Liver (tissue), 9 donors: ENCODE data around the gene CD180. TPM values are rescaled to one million over a fixed set of nuclear protein-coding genes. Genes with fewer than 3 reads are reported as not detected.

Experiments
- DNase-seq: peaks from one replicate; pipeline ENCODE4 v3.0.0-alpha.2; 2017; ENCODE audit warnings: low spot score
- H3K27ac ChIP-seq, 2 donors: one replicate each; pipeline ENCODE4 v1.7.0; 2013; ENCODE audit warnings: inconsistent platforms in 2 of 2, low read length in 2 of 2, control low read depth in 1 of 2, low read depth in 1 of 2, mild to moderate bottlenecking in 1 of 2
- H3K27me3 ChIP-seq, 4 donors: one replicate each; pipeline versions ENCODE4 v1.6.1 to v1.7.0; 2013; ENCODE audit warnings: low read length in 3 of 4, inconsistent platforms in 1 of 4, mild to moderate bottlenecking in 1 of 4, moderate library complexity in 1 of 4; ENCODE audit not compliant: control insufficient read depth in 4 of 4, insufficient read depth in 4 of 4
- H3K36me3 ChIP-seq, 4 donors: one replicate each; pipeline versions ENCODE4 v1.6.1 to v1.7.0; 2013; ENCODE audit warnings: low read length in 3 of 4, mild to moderate bottlenecking in 3 of 4, low read depth in 1 of 4, moderate library complexity in 1 of 4; ENCODE audit not compliant: control insufficient read depth in 4 of 4, insufficient read depth in 3 of 4
- H3K4me1 ChIP-seq, 4 donors: one replicate each; pipeline versions ENCODE4 v1.6.1 to v1.7.0; 2013; ENCODE audit warnings: low read length in 3 of 4, mild to moderate bottlenecking in 3 of 4, moderate library complexity in 1 of 4; ENCODE audit not compliant: control insufficient read depth in 4 of 4, insufficient read depth in 4 of 4
- H3K4me3 ChIP-seq, 3 donors: one replicate each; pipeline versions ENCODE4 v1.6.1 to v1.7.0; 2013; ENCODE audit warnings: low read length in 3 of 3, control low read depth in 1 of 3, low read depth in 1 of 3, mild to moderate bottlenecking in 1 of 3
- H3K9ac ChIP-seq, 2 donors: one replicate each; pipeline ENCODE4 v1.7.0; 2013; ENCODE audit warnings: low read length in 2 of 2, mild to moderate bottlenecking in 2 of 2, moderate library complexity in 2 of 2, control low read depth in 1 of 2, low read depth in 1 of 2
- H3K9me3 ChIP-seq, 4 donors: one replicate each; pipeline versions ENCODE4 v1.6.1 to v1.7.0; 2013; ENCODE audit warnings: low read length in 3 of 4; ENCODE audit not compliant: control insufficient read depth in 4 of 4
- ATF3 ChIP-seq: IDR thresholded peaks from 2 replicates; pipeline ENCODE4 v1.6.1; 2016; ENCODE audit warnings: antibody characterized with exemption
- CTCF ChIP-seq: fragments of 150-350 bp; IDR thresholded peaks from 2 replicates; pipeline ENCODE4 v1.5.1; 2017; ENCODE audit warnings: improper control_type of control experiment, low read depth, low read length; ENCODE audit not compliant: missing input control
- EGR1 ChIP-seq, 2 donors: IDR thresholded peaks; 2 replicates each; pipeline ENCODE4 v1.6.1; 2016 to 2018; ENCODE audit warnings: antibody characterized with exemption in 2 of 2, low read depth in 2 of 2
- FOXA1 ChIP-seq: IDR thresholded peaks from 2 replicates; pipeline ENCODE4 v1.6.1; 2016; ENCODE audit warnings: antibody characterized with exemption
- HNF4A ChIP-seq, 2 donors: conservative IDR thresholded peaks; 2 replicates each; pipeline ENCODE4 v1.6.1; 2016; ENCODE audit warnings: antibody characterized with exemption in 2 of 2, mild to moderate bottlenecking in 2 of 2
- HNF4G ChIP-seq: IDR thresholded peaks from 2 replicates; pipeline ENCODE4 v1.6.1; 2016; ENCODE audit warnings: antibody characterized with exemption
- JUND ChIP-seq, 2 donors: IDR thresholded peaks; 2 replicates each; pipeline ENCODE4 v1.6.1; 2016; ENCODE audit warnings: antibody characterized with exemption in 2 of 2
- NR2F2 ChIP-seq: IDR thresholded peaks from 2 replicates; pipeline ENCODE4 v1.6.1; 2016; ENCODE audit warnings: antibody characterized with exemption
- RAD21 ChIP-seq, 2 donors: IDR thresholded peaks; 2 replicates each; pipeline ENCODE4 v1.6.1; 2016; ENCODE audit warnings: antibody characterized with exemption in 2 of 2, mild to moderate bottlenecking in 2 of 2
- REST ChIP-seq: IDR thresholded peaks from 2 replicates; pipeline ENCODE4 v1.6.1; 2016; ENCODE audit warnings: antibody characterized with exemption, mild to moderate bottlenecking
- RXRA ChIP-seq, 2 donors: IDR thresholded peaks; 2 replicates each; pipeline ENCODE4 v1.6.1; 2017 to 2018; ENCODE audit warnings: antibody characterized with exemption in 2 of 2, mild to moderate bottlenecking in 1 of 2
- SP1 ChIP-seq: IDR thresholded peaks from 2 replicates; pipeline ENCODE4 v1.6.1; 2018; ENCODE audit warnings: antibody characterized with exemption, mild to moderate bottlenecking
- TAF1 ChIP-seq: conservative IDR thresholded peaks from 2 replicates; pipeline ENCODE4 v1.6.1; 2016; ENCODE audit warnings: antibody characterized with exemption, mild to moderate bottlenecking
- YY1 ChIP-seq: IDR thresholded peaks from 2 replicates; pipeline ENCODE4 v1.6.1; 2016; ENCODE audit warnings: antibody characterized with exemption, mild to moderate bottlenecking
- ZBTB33 ChIP-seq: IDR thresholded peaks from 2 replicates; pipeline ENCODE4 v1.6.1; 2016; ENCODE audit warnings: antibody characterized with exemption
- WGBS: extraction: QIAGEN DNeasy Blood & Tissue Kit; methylation state at CpG from one replicate; pipeline ENCODE4 v1.1.7; 2013; 5-methylcytosine and 5-hydroxymethylcytosine counted together
- polyA plus RNA-seq, 2 donors: library from polyadenylated mRNA; stranded (reverse) in 1 of 2; unstranded in 1 of 2; fragments of 200-250 nt in 1 of 2; fragments of >200 nt in 1 of 2; fragmentation: Nextera tagmentation in 1 of 2; extraction: Ambion mirVana in 1 of 2; gene quantifications; one replicate each; pipeline versions ENCODE4 v1.2.1 to v1.2.3, GENCODE V29; 2013 to 2015
- total RNA-seq, 2 donors: library from RNA; depleted of rRNA; stranded (reverse); fragments of >200 nt; gene quantifications; one replicate each; pipeline ENCODE4 v1.2.3, GENCODE V29; 2014
- donor health status: healthy.
- donor health status: healthy.
- donor health status: healthy.
- donor health status: healthy.
- donor health status: healthy.

Gene CD180
- total and polyA plus RNA-seq, 4 donors, result 0.33 to 3.7 (median 0.78) TPM

- Histone ChIP-seq H3K9me3 (no peaks in the 10 kb centered on the region), H3K36me3 (no peaks in the 10 kb centered on the region), H3K9ac (no peak overlapping the region), H3K27ac (no peak overlapping the region), H3K4me1 (no peaks in the 10 kb centered on the region), H3K27me3 (no peaks in the 10 kb centered on the region), H3K4me3 (no peak overlapping the region)
- TF ChIP-seq HNF4G (no peak), RAD21 (IDR thresholded peaks at IDR 0.05) (no peak), EGR1 (IDR thresholded peaks at IDR 0.05; ENCODE audit: low read depth in 2 of 2) (no peak), ZBTB33 (no peak), SP1 (no peak), ATF3 (no peak)
- 91% methylated on average over 1 of the region's 1 CpG for WGBS
- DNase-seq, result no peak
Measured at GRCh38 chr5:67189931-67190330, 6.7 kb downstream of the CD180 start.

- 92% methylated on average over 3 of the region's 3 CpGs for WGBS
- Histone ChIP-seq H3K9ac (no peak overlapping the region), H3K27me3 (no peaks in the 10 kb centered on the region), H3K27ac (no peak overlapping the region), H3K4me3 (no peak overlapping the region), H3K4me1 (no peaks in the 10 kb centered on the region), H3K36me3 (no peaks in the 10 kb centered on the region), H3K9me3 (no peaks in the 10 kb centered on the region)
- no peak for TF ChIP-seq CTCF
- no peak for TF ChIP-seq FOXA1
- no peak for TF ChIP-seq TAF1
- TF ChIP-seq HNF4A (conservative IDR thresholded peaks at IDR 0.05), result no peak
- no peak for TF ChIP-seq RAD21 (IDR thresholded peaks at IDR 0.05)
- no peak for TF ChIP-seq HNF4G
- no peak for TF ChIP-seq YY1
- no peak for TF ChIP-seq NR2F2
- TF ChIP-seq SP1, result no peak
- TF ChIP-seq RXRA (IDR thresholded peaks at IDR 0.05), result no peak
- TF ChIP-seq REST, result no peak
- no peak for TF ChIP-seq EGR1 (IDR thresholded peaks at IDR 0.05; ENCODE audit: low read depth in 2 of 2)
- no peak for TF ChIP-seq JUND (IDR thresholded peaks at IDR 0.05)
- DNase-seq, result no peak
Measured at GRCh38 chr5:67189079-67189354, 7.6 kb downstream of the CD180 start.
